Tongue (tissue), 2 donors: ENCODE results near the gene LAMP2. TPM values are rescaled to one million over a fixed set of nuclear protein-coding genes. Genes with fewer than 3 reads are reported as not detected.
"Not testable (repeated sequence)": the region's sequence is repeated elsewhere in the genome, so short reads cannot be mapped to it uniquely, and the experiment has no call there.

Source experiments
- DNase-seq: peaks from one replicate; pipeline ENCODE4 v3.0.0-alpha.2; 2015
- total RNA-seq: library from RNA; depleted of rRNA; stranded (reverse); fragments of >200 nt; gene quantifications from one replicate; pipeline ENCODE4 v1.2.3, GENCODE V29; 2014

Gene LAMP2
- total RNA-seq: 149 TPM

GRCh38 chrX:120468825-120469525 lies at the start of gene LAMP2:
TSS of gene LAMP2 (minus strand) at chrX:120469296. CDS start at chrX:120469169, 127 bp downstream.
- peak; percentile 94 for DNase-seq

- no peak for DNase-seq
Observed at GRCh38 chrX:120517936-120518335, 48.8 kb upstream of the LAMP2 start.

GRCh38 chrX:120514236-120514635 lies 45.1 kb upstream of the LAMP2 start:
- DNase-seq: peak; percentile 4

GRCh38 chrX:120512627-120513026 lies 43.5 kb upstream of the LAMP2 start:
- DNase-seq: no peak

- no peak for DNase-seq
Observed at GRCh38 chrX:120512222-120512621, 43.1 kb upstream of the LAMP2 start.

GRCh38 chrX:120504569-120504968 lies 35.5 kb upstream of the LAMP2 start:
- no peak for DNase-seq

GRCh38 chrX:120499301-120500072 lies 30.4 kb upstream of the LAMP2 start:
- DNase-seq: no peak

GRCh38 chrX:120490119-120490518 lies 21.0 kb upstream of the LAMP2 start:
- DNase-seq: not testable (repeated sequence)

GRCh38 chrX:120486786-120487185 lies 17.7 kb upstream of the LAMP2 start:
- no peak for DNase-seq

GRCh38 chrX:120485638-120486520 lies 16.8 kb upstream of the LAMP2 start:
- DNase-seq: peak; percentile 85

GRCh38 chrX:120485315-120485637 lies 16.2 kb upstream of the LAMP2 start:
- no peak for DNase-seq

- no peak for DNase-seq
Observed at GRCh38 chrX:120477453-120477852, 8.4 kb upstream of the LAMP2 start.

GRCh38 chrX:120476714-120477113 lies 7.6 kb upstream of the LAMP2 start:
- DNase-seq: no peak

GRCh38 chrX:120475447-120475846 lies 6.4 kb upstream of the LAMP2 start:
- DNase-seq: peak; percentile 38

- DNase-seq: no peak
Observed at GRCh38 chrX:120474085-120474484, 5.0 kb upstream of the LAMP2 start.

- DNase-seq: not testable (repeated sequence)
Observed at GRCh38 chrX:120469657-120470056, 561 bp upstream of the LAMP2 start.

GRCh38 chrX:120468479-120468824 lies 644 bp downstream of the LAMP2 start:
- no peak for DNase-seq

- DNase-seq: no peak
Observed at GRCh38 chrX:120468071-120468470, 1.0 kb downstream of the LAMP2 start.

GRCh38 chrX:120464411-120464810 lies 4.7 kb downstream of the LAMP2 start:
- DNase-seq: no peak

- DNase-seq: peak; percentile 24
Observed at GRCh38 chrX:120463241-120463640, 5.9 kb downstream of the LAMP2 start.

GRCh38 chrX:120462370-120462769 lies 6.7 kb downstream of the LAMP2 start:
- DNase-seq: no peak

GRCh38 chrX:120459309-120459708 lies 9.8 kb downstream of the LAMP2 start:
- DNase-seq: peak; percentile 33

- peak; percentile 53 for DNase-seq
Observed at GRCh38 chrX:120457766-120458180, 11.3 kb downstream of the LAMP2 start.
